ENCODE results near the gene KRT85.

DNA sequence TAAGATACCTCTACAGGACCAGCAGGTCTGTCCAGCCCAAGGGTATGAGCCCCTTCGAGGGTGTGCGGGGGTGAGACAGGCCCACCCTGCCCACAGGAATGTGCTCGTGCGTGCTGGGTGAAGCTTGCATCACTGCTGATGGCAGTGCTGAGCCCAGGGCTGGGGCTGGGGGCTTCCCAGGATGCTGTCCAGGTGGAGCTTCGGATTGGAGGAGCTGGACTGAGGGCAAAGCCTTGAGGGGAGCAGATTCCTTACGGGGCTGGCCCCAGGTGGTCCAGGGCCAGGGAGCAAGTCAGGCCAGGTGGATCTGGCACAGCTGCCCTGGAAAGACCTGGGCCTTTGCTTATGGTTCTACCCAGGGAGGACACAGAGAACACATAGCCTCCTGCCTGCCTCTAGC, 2.5 kb upstream of the KRT85 start:
- TF ChIP-seq, protein P1, sequence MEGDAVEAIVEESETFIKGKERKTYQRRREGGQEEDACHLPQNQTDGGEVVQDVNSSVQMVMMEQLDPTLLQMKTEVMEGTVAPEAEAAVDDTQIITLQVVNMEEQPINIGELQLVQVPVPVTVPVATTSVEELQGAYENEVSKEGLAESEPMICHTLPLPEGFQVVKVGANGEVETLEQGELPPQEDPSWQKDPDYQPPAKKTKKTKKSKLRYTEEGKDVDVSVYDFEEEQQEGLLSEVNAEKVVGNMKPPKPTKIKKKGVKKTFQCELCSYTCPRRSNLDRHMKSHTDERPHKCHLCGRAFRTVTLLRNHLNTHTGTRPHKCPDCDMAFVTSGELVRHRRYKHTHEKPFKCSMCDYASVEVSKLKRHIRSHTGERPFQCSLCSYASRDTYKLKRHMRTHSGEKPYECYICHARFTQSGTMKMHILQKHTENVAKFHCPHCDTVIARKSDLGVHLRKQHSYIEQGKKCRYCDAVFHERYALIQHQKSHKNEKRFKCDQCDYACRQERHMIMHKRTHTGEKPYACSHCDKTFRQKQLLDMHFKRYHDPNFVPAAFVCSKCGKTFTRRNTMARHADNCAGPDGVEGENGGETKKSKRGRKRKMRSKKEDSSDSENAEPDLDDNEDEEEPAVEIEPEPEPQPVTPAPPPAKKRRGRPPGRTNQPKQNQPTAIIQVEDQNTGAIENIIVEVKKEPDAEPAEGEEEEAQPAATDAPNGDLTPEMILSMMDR (conservative IDR thresholded peaks at IDR 0.05; ENCODE audit: low read depth, low read length) = no peak
- no peak for TF ChIP-seq EZH2 (IDR thresholded peaks at IDR 0.05; ENCODE audit: borderline replicate concordance, low read depth, low read length, poor library complexity, severe bottlenecking)

Measured in A673 (cell line).